Measurements from ENCODE around the gene FOXA2. TPM values are rescaled to one million over a fixed set of nuclear protein-coding genes. Genes with fewer than 3 reads are reported as not detected.
A peak's percentile ranks its signal among the peaks of the same experiment; 100 is the strongest.
"Not testable (repeated sequence)": the region's sequence is repeated elsewhere in the genome, so short reads cannot be mapped to it uniquely, and the experiment has no call there.

The FOXA2 gene
- total and polyA plus RNA-seq, 3 experiments from 2014 or later: not detected

GRCh38 chr20:22559711-22560318, 24.6 kb downstream of the FOXA2 start:
- CTCF ChIA-PET: no interaction called here
- peaks cover 0 to 26% (median 4%) of the 10 kb centered on the region in 5 donors for H3K9me3 Mint-ChIP-seq
- Histone ChIP-seq H3K9me3 (ENCODE audit: low read length) (no peaks in the 10 kb centered on the region), H3K4me1 (ENCODE audit: insufficient read depth, low read length) (no peaks in the 10 kb centered on the region), H3K27ac (ENCODE audit: low read depth, low read length) (no peak overlapping the region), H3K27me3 (ENCODE audit: insufficient read depth, low read length, poor library complexity, severe bottlenecking) (no peaks in the 10 kb centered on the region), H3K4me3 (ENCODE audit: low read length) (no peak overlapping the region), H3K36me3 (ENCODE audit: insufficient read depth, low read length) (no peaks in the 10 kb centered on the region)
- H3K4me1 Mint-ChIP-seq: no peaks in the 10 kb centered on the region
- no peak for DNase-seq
- H3K27me3 Mint-ChIP-seq: peaks cover 12 to 40% of the 10 kb centered on the region in 2 donors
- no peak overlapping the region for H3K4me3 Mint-ChIP-seq
- no peak overlapping the region for H3K27ac Mint-ChIP-seq
- no peaks in the 10 kb centered on the region for H3K36me3 Mint-ChIP-seq
- POLR2A ChIA-PET: no interaction called here

- CTCF ChIA-PET: no interaction called here
- H3K4me1 ChIP-seq (ENCODE audit: insufficient read depth, low read length): no peaks in the 10 kb centered on the region
- H3K9me3 ChIP-seq (ENCODE audit: low read length): no peaks in the 10 kb centered on the region
- no peaks in the 10 kb centered on the region for H3K27me3 ChIP-seq (ENCODE audit: insufficient read depth, low read length, poor library complexity, severe bottlenecking)
- Mint-ChIP-seq H3K27ac (peak overlapping the region in 1 of 8 donors; percentile 27), H3K9me3 (peaks cover 0 to 31% (median 4%) of the 10 kb centered on the region in 5 donors), H3K4me3 (no peak overlapping the region), H3K4me1 (no peaks in the 10 kb centered on the region), H3K36me3 (no peaks in the 10 kb centered on the region), H3K27me3 (peaks cover 4 to 27% of the 10 kb centered on the region in 2 donors)
- DNase-seq: no peak
- POLR2A ChIA-PET: no interaction called here
- H3K27ac ChIP-seq (ENCODE audit: low read depth, low read length): no peak overlapping the region
- no peak overlapping the region for H3K4me3 ChIP-seq (ENCODE audit: low read length)
- H3K36me3 ChIP-seq (ENCODE audit: insufficient read depth, low read length): no peaks in the 10 kb centered on the region
These were observed 26.7 kb downstream of the FOXA2 start for GRCh38 chr20:22557403-22558276.

GRCh38 chr20:22556565-22557056, 27.8 kb downstream of the FOXA2 start:
- Histone ChIP-seq H3K27me3 (ENCODE audit: insufficient read depth, low read length, poor library complexity, severe bottlenecking) (no peaks in the 10 kb centered on the region), H3K9me3 (ENCODE audit: low read length) (no peaks in the 10 kb centered on the region), H3K27ac (ENCODE audit: low read depth, low read length) (no peak overlapping the region), H3K4me3 (ENCODE audit: low read length) (no peak overlapping the region), H3K36me3 (ENCODE audit: insufficient read depth, low read length) (no peaks in the 10 kb centered on the region), H3K4me1 (ENCODE audit: insufficient read depth, low read length) (no peaks in the 10 kb centered on the region)
- H3K27me3 Mint-ChIP-seq: peaks cover 4 to 24% of the 10 kb centered on the region in 2 donors
- DNase-seq: no peak
- no peak overlapping the region for H3K27ac Mint-ChIP-seq
- ChIA-PET POLR2A (no interaction called here), CTCF (no interaction called here)
- no peaks in the 10 kb centered on the region for H3K4me1 Mint-ChIP-seq
- H3K4me3 Mint-ChIP-seq: no peak overlapping the region
- no peaks in the 10 kb centered on the region for H3K36me3 Mint-ChIP-seq
- peaks cover 0 to 29% (median 6%) of the 10 kb centered on the region in 5 donors for H3K9me3 Mint-ChIP-seq

- POLR2A ChIA-PET: no interaction called here
- H3K27ac Mint-ChIP-seq: peak overlapping the region in 1 of 8 donors; percentile 39
- no peak overlapping the region for H3K4me3 Mint-ChIP-seq
- peaks cover 4 to 20% of the 10 kb centered on the region in 2 donors for H3K27me3 Mint-ChIP-seq
- no peaks in the 10 kb centered on the region for H3K27me3 ChIP-seq (ENCODE audit: insufficient read depth, low read length, poor library complexity, severe bottlenecking)
- no peaks in the 10 kb centered on the region for H3K4me1 ChIP-seq (ENCODE audit: insufficient read depth, low read length)
- H3K36me3 Mint-ChIP-seq: no peaks in the 10 kb centered on the region
- H3K36me3 ChIP-seq (ENCODE audit: insufficient read depth, low read length): no peaks in the 10 kb centered on the region
- H3K9me3 ChIP-seq (ENCODE audit: low read length): no peaks in the 10 kb centered on the region
- CTCF ChIA-PET: no interaction called here
- DNase-seq: no peak
- H3K9me3 Mint-ChIP-seq: peaks cover 0 to 28% (median 6%) of the 10 kb centered on the region in 5 donors
- H3K4me3 ChIP-seq (ENCODE audit: low read length): no peak overlapping the region
- no peak overlapping the region for H3K27ac ChIP-seq (ENCODE audit: low read depth, low read length)
- no peaks in the 10 kb centered on the region for H3K4me1 Mint-ChIP-seq
These were observed 28.4 kb downstream of the FOXA2 start for GRCh38 chr20:22555791-22556564.

- Histone ChIP-seq H3K4me3 (ENCODE audit: low read length) (no peak overlapping the region), H3K36me3 (ENCODE audit: insufficient read depth, low read length) (no peaks in the 10 kb centered on the region), H3K4me1 (ENCODE audit: insufficient read depth, low read length) (no peaks in the 10 kb centered on the region), H3K27ac (ENCODE audit: low read depth, low read length) (no peak overlapping the region), H3K27me3 (ENCODE audit: insufficient read depth, low read length, poor library complexity, severe bottlenecking) (no peaks in the 10 kb centered on the region), H3K9me3 (ENCODE audit: low read length) (no peaks in the 10 kb centered on the region)
- Mint-ChIP-seq H3K4me1 (no peaks in the 10 kb centered on the region), H3K27me3 (peaks cover 0 to 7% of the 10 kb centered on the region in 2 donors), H3K27ac (no peak overlapping the region), H3K36me3 (no peaks in the 10 kb centered on the region), H3K4me3 (no peak overlapping the region), H3K9me3 (peaks cover 0 to 24% (median 6%) of the 10 kb centered on the region in 5 donors)
- POLR2A ChIA-PET: no interaction called here
- CTCF ChIA-PET: no interaction called here
- no peak for DNase-seq
These were observed 30.0 kb downstream of the FOXA2 start for GRCh38 chr20:22554391-22554790.

- H3K36me3 Mint-ChIP-seq; H3K27me3 ChIP-seq (ENCODE audit: insufficient read depth, low read length, poor library complexity, severe bottlenecking); H3K27ac Mint-ChIP-seq; H3K9me3 ChIP-seq (ENCODE audit: low read length); DNase-seq; H3K27ac ChIP-seq (ENCODE audit: low read depth, low read length); H3K4me3 ChIP-seq (ENCODE audit: low read length); H3K4me3 Mint-ChIP-seq; POLR2A ChIA-PET; H3K36me3 ChIP-seq (ENCODE audit: insufficient read depth, low read length); H3K4me1 ChIP-seq (ENCODE audit: insufficient read depth, low read length); CTCF ChIA-PET; H3K4me1 Mint-ChIP-seq; H3K27me3 Mint-ChIP-seq: not testable (repeated sequence)
- H3K9me3 Mint-ChIP-seq: peaks cover 3 to 18% (median 8%) of the 10 kb centered on the region in 5 donors
These were observed 33.9 kb downstream of the FOXA2 start for GRCh38 chr20:22550514-22550913.

GRCh38 chr20:22548040-22548439, 36.3 kb downstream of the FOXA2 start:
- Histone ChIP-seq H3K27me3 (ENCODE audit: insufficient read depth, low read length, poor library complexity, severe bottlenecking) (no peaks in the 10 kb centered on the region), H3K4me3 (ENCODE audit: low read length) (no peak overlapping the region), H3K27ac (ENCODE audit: low read depth, low read length) (no peak overlapping the region), H3K9me3 (ENCODE audit: low read length) (no peaks in the 10 kb centered on the region), H3K4me1 (ENCODE audit: insufficient read depth, low read length) (no peaks in the 10 kb centered on the region), H3K36me3 (ENCODE audit: insufficient read depth, low read length) (no peaks in the 10 kb centered on the region)
- H3K36me3 Mint-ChIP-seq: no peaks in the 10 kb centered on the region
- H3K27ac Mint-ChIP-seq: no peak overlapping the region
- ChIA-PET POLR2A (no interaction called here), CTCF (no interaction called here)
- H3K9me3 Mint-ChIP-seq: peaks cover 8 to 16% (median 13%) of the 10 kb centered on the region in 5 donors
- H3K27me3 Mint-ChIP-seq: no peaks in the 10 kb centered on the region
- H3K4me3 Mint-ChIP-seq: no peak overlapping the region
- DNase-seq: no peak
- no peaks in the 10 kb centered on the region for H3K4me1 Mint-ChIP-seq

- no peaks in the 10 kb centered on the region for H3K27me3 Mint-ChIP-seq
- no peaks in the 10 kb centered on the region for H3K27me3 ChIP-seq (ENCODE audit: insufficient read depth, low read length, poor library complexity, severe bottlenecking)
- H3K4me3 Mint-ChIP-seq: no peak overlapping the region
- no peaks in the 10 kb centered on the region for H3K4me1 ChIP-seq (ENCODE audit: insufficient read depth, low read length)
- ChIA-PET CTCF (no interaction called here), POLR2A (no interaction called here)
- H3K27ac Mint-ChIP-seq: no peak overlapping the region
- no peak for DNase-seq
- H3K36me3 Mint-ChIP-seq: no peaks in the 10 kb centered on the region
- no peaks in the 10 kb centered on the region for H3K36me3 ChIP-seq (ENCODE audit: insufficient read depth, low read length)
- H3K4me3 ChIP-seq (ENCODE audit: low read length): no peak overlapping the region
- H3K27ac ChIP-seq (ENCODE audit: low read depth, low read length): no peak overlapping the region
- peaks cover 8 to 21% (median 12%) of the 10 kb centered on the region in 5 donors for H3K9me3 Mint-ChIP-seq
- no peaks in the 10 kb centered on the region for H3K4me1 Mint-ChIP-seq
- H3K9me3 ChIP-seq (ENCODE audit: low read length): no peaks in the 10 kb centered on the region
These were observed 38.0 kb downstream of the FOXA2 start for GRCh38 chr20:22546344-22546743.

All from CD8-positive, alpha-beta memory T cell (primary cell).